Inferior parietal cortex (tissue), 1 donor: ENCODE results near the gene PEBP1.

ENCODE experiments used
- DNase-seq: peaks from one replicate; pipeline ENCODE4 v3.0.0-alpha.2; 2016; ENCODE audit errors: extremely low spot score

The PEBP1 gene

DNA sequence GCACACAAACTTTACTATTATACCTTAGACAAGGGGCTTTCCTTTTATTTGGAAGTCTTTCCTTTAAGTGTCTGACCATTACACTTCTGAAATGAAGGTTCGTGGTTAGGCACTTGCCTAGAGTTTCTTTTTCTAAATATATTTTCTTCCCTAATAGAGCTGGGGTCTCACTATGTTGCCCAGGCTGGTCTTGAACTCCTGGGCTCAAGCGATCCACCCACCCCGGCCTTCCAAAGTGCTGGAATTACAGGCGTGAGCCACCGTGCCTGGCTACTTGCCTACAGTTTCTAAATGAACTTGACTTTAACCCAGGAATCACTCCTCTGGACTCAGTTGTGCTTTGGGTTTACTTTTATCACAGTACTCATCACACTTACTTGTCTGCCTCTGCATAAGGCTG is 57.6 kb downstream of the PEBP1 start:
- no peak for DNase-seq

DNA sequence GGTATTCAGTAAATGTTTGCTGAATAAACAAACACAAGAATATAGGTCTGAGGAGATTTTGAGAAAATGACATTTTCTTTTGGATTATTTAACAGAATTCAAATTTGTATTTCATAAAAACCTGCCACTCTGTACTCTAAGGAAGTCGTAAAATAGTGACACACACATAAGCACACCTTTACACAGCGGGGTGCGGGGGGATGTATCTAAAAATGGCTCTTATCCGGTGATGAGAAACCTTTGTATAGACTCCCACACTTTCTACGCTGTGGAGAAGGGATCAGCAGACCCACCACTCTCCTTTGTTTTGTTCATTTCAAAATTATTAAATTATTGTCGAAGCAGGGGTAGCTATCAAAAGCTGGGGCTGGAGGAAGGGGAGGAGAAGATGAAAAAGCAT is 58.0 kb downstream of the PEBP1 start:
- DNase-seq, result no peak
